GM19043 (cell line): ENCODE results near the gene SPDYC.

Experiments used
- ATAC-seq: cut with Tn5 transposase; IDR thresholded peaks from one replicate; pipeline ENCODE4 v1.9.1; 2021; ENCODE audit warnings: low read depth; ENCODE audit not compliant: unreplicated experiment

The SPDYC gene

GRCh38 chr11:65217441-65218423 lies 47.7 kb downstream of the SPDYC start:
- ATAC-seq: no peak

GRCh38 chr11:65218446-65218845 lies 48.4 kb downstream of the SPDYC start:
- no peak for ATAC-seq

- no peak for ATAC-seq
Measured at GRCh38 chr11:65219930-65220213, 49.8 kb downstream of the SPDYC start.

- ATAC-seq: no peak
Measured at GRCh38 chr11:65221026-65221425, 51.0 kb downstream of the SPDYC start.
